SU-DHL-6 (cell line): Measurements from ENCODE around the gene RAB11A.
A peak's percentile ranks its signal among the peaks of the same experiment; 100 is the strongest.

Experiments used
- H2AFZ ChIP-seq: fragments of 200-600 bp; sonication (generic); 2 replicates; pipeline ENCODE4 v1.6.1; 2014; ENCODE audit warnings: low read depth, mild to moderate bottlenecking, moderate library complexity, mixed read lengths, antibody characterized with exemption, low read length; ENCODE audit not compliant: severe bottlenecking
- H3F3A ChIP-seq: fragments of 200-600 bp; shearing (Covaris generic); 2 replicates; pipeline ENCODE4 v1.6.0; 2016; ENCODE audit warnings: antibody characterized with exemption, mild to moderate bottlenecking; ENCODE audit not compliant: insufficient read depth
- H3K27ac ChIP-seq: fragments of 200-600 bp; sonication (generic); 2 replicates; pipeline ENCODE4 v1.5.1; 2016; ENCODE audit warnings: low read depth, mild to moderate bottlenecking, low read length, moderate library complexity, mixed read lengths
- H3K27me3 ChIP-seq: fragments of 200-600 bp; sonication (generic), shearing (Covaris generic); 2 replicates; pipeline ENCODE4 v1.6.0; 2014; ENCODE audit warnings: mild to moderate bottlenecking, low read length
- H3K36me3 ChIP-seq: fragments of 200-600 bp; sonication (generic); 2 replicates; pipeline ENCODE4 v1.6.1; 2014; ENCODE audit warnings: mild to moderate bottlenecking, low read length, mixed read lengths
- H3K4me2 ChIP-seq: fragments of 300-600, 200-600 bp; shearing (Covaris generic), sonication (generic); 2 replicates; pipeline ENCODE4 v1.6.0; 2014; ENCODE audit warnings: low read length, low read depth, mild to moderate bottlenecking; ENCODE audit not compliant: poor library complexity, severe bottlenecking
- H3K4me3 ChIP-seq: fragments of 200-600 bp; sonication (generic); 2 replicates; pipeline ENCODE4 v1.5.1; 2014; ENCODE audit warnings: antibody characterized with exemption, low read length, mild to moderate bottlenecking, mixed read lengths; ENCODE audit not compliant: insufficient read depth, poor library complexity, severe bottlenecking
- H3K79me2 ChIP-seq: fragments of 200-600 bp; sonication (generic); 2 replicates; pipeline ENCODE4 v1.6.1; 2014; ENCODE audit warnings: mild to moderate bottlenecking, low read length, moderate library complexity; ENCODE audit not compliant: insufficient read depth
- H3K9ac ChIP-seq: fragments of 200-600 bp; sonication (generic); 2 replicates; pipeline ENCODE4 v1.7.0; 2014; ENCODE audit warnings: mild to moderate bottlenecking, low read length
- H3K9me2 ChIP-seq: fragments of 200-600 bp; sonication (generic); replicated peaks from 2 replicates; pipeline ENCODE4 v1.6.1; 2014; ENCODE audit warnings: low read length; ENCODE audit not compliant: insufficient read depth
- H3K9me3 ChIP-seq: fragments of 200-600 bp; sonication (generic); 2 replicates; pipeline ENCODE4 v1.6.1; 2014; ENCODE audit warnings: low read length, mixed read lengths; ENCODE audit not compliant: insufficient read depth
- H4K20me1 ChIP-seq: fragments of 200-600 bp; sonication (generic); 2 replicates; pipeline ENCODE4 v1.6.1; 2014; ENCODE audit warnings: low read depth, mild to moderate bottlenecking, antibody characterized with exemption, low read length, moderate library complexity, mixed read lengths
- EZH2phosphoT487 ChIP-seq: fragments of 200-600 bp; sonication (generic), shearing (Covaris generic); conservative IDR thresholded peaks from 2 replicates; pipeline ENCODE4 v1.6.1; 2018; ENCODE audit warnings: mild to moderate bottlenecking, antibody characterized with exemption, low read length, moderate library complexity, mixed read lengths
- TF ChIP-seq, protein P1 (sequence below): fragments of 200-600 bp; sonication (generic); IDR thresholded peaks from one replicate; pipeline ENCODE4 v1.5.1; 2017; ENCODE audit warnings: antibody characterized with exemption, mild to moderate bottlenecking, low read length, moderate library complexity; ENCODE audit not compliant: insufficient read depth, poor library complexity, severe bottlenecking

The RAB11A gene

GRCh38 chr15:65857718-65858402 is 11.4 kb upstream of the RAB11A start:
- no peaks in the 10 kb centered on the region for H4K20me1 ChIP-seq
- H3K9ac ChIP-seq = no peak overlapping the region
- no peaks in the 10 kb centered on the region for H3K36me3 ChIP-seq
- H3K27ac ChIP-seq = no peak overlapping the region
- no peaks in the 10 kb centered on the region for H3K79me2 ChIP-seq
- peaks cover 11% of the 10 kb centered on the region; the same call in 1 of the 2 replicates for H3F3A ChIP-seq
- H3K27me3 ChIP-seq = no peaks in the 10 kb centered on the region
- TF ChIP-seq, protein P1, sequence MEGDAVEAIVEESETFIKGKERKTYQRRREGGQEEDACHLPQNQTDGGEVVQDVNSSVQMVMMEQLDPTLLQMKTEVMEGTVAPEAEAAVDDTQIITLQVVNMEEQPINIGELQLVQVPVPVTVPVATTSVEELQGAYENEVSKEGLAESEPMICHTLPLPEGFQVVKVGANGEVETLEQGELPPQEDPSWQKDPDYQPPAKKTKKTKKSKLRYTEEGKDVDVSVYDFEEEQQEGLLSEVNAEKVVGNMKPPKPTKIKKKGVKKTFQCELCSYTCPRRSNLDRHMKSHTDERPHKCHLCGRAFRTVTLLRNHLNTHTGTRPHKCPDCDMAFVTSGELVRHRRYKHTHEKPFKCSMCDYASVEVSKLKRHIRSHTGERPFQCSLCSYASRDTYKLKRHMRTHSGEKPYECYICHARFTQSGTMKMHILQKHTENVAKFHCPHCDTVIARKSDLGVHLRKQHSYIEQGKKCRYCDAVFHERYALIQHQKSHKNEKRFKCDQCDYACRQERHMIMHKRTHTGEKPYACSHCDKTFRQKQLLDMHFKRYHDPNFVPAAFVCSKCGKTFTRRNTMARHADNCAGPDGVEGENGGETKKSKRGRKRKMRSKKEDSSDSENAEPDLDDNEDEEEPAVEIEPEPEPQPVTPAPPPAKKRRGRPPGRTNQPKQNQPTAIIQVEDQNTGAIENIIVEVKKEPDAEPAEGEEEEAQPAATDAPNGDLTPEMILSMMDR = no peak
- TF ChIP-seq EZH2phosphoT487 = no peak
- no peaks in the 10 kb centered on the region for H3K9me3 ChIP-seq
- no peaks in the 10 kb centered on the region for H3K9me2 ChIP-seq
- no peak overlapping the region for H3K4me3 ChIP-seq
- no peak overlapping the region for H3K4me2 ChIP-seq
- no peak overlapping the region for H2AFZ ChIP-seq

DNA sequence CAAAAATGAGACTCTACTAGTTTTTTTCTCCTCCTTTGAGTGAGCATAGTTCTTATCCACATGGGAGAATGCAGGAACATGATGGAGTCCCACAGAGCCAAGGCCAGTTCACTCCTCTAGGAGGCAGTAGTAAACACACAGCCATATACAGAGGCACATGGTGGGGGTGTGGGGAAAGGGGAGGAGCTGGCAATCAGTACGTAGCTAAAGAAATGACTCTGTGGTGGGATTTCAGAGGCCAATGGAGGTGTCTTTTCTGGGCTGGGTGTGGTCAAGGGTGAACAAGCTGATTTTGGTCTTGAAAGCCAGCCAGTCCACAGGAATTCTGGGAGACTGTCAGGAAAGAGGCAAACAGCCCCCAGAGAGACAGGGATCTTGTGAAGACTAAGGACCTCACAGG is 6.6 kb upstream of the RAB11A start:
- no peaks in the 10 kb centered on the region for H3K36me3 ChIP-seq
- H3K9me2 ChIP-seq = no peaks in the 10 kb centered on the region
- H3K9ac ChIP-seq = no peak overlapping the region
- peak overlapping the region; percentile 42 for H2AFZ ChIP-seq
- no peaks in the 10 kb centered on the region for H3K9me3 ChIP-seq
- no peaks in the 10 kb centered on the region for H3K27me3 ChIP-seq
- no peak overlapping the region for H3K4me3 ChIP-seq
- no peaks in the 10 kb centered on the region for H3K79me2 ChIP-seq
- TF ChIP-seq EZH2phosphoT487 = no peak
- TF ChIP-seq, protein P1 = peak; percentile 85
- H4K20me1 ChIP-seq = no peaks in the 10 kb centered on the region
- peaks cover 10% of the 10 kb centered on the region for H3F3A ChIP-seq
- peak overlapping the region; percentile 25 for H3K4me2 ChIP-seq
- H3K27ac ChIP-seq = no peak overlapping the region

DNA sequence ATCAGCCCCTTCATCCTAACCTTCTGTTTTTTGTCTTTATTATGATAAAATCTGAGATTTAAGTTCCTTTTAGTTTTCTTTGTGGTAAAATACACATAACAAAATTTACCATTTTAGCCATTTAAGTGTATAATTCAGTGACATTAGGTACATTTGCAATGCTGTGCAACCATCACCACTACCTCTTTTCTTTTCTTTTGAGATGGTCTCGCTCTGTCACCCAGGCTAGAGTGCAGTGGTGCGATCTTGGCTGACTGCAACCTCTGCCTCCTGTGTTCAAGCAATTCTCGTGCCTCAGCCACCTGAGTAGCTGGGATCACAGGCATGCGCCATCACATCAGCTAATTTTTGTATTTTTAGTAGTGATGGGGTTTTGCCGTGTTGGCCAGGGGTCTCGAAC is 6.2 kb upstream of the RAB11A start:
- peak overlapping the region; percentile 25 for H3K4me2 ChIP-seq
- no peaks in the 10 kb centered on the region for H3K36me3 ChIP-seq
- TF ChIP-seq, protein P1 = no peak
- no peak for TF ChIP-seq EZH2phosphoT487

More for the DNA sequence above, 6.2 kb upstream of the RAB11A start:
- H3K4me3 ChIP-seq = no peak overlapping the region
- no peak overlapping the region for H3K27ac ChIP-seq
- no peaks in the 10 kb centered on the region for H3K79me2 ChIP-seq
- peak overlapping the region; percentile 42 for H2AFZ ChIP-seq
- peaks cover 6% of the 10 kb centered on the region; the same call in 1 of the 2 replicates for H3F3A ChIP-seq
- no peaks in the 10 kb centered on the region for H3K9me3 ChIP-seq
- H3K27me3 ChIP-seq = no peaks in the 10 kb centered on the region
- H4K20me1 ChIP-seq = no peaks in the 10 kb centered on the region
- H3K9me2 ChIP-seq = no peaks in the 10 kb centered on the region
- H3K9ac ChIP-seq = no peak overlapping the region
